NCI-H1417 treated with DMSO at 0.1 percent for 48 hours (cell line): Measurements from ENCODE around the gene CD74.
"Not testable (repeated sequence)": the region's sequence is repeated elsewhere in the genome, so short reads cannot be mapped to it uniquely, and the experiment has no call there.

Source experiments
- DNase-seq: peaks from one replicate; lab custom pipeline; 2025; lab: John Stamatoyannopoulos, UW

Gene CD74

GRCh38 chr5:150412319-150413175, at the start of gene CD74:
Gene CD74, minus strand, starts transcription at chr5:150412910. Its CDS starts 161 bp downstream, at chr5:150412749.
- DNase-seq = no peak

GRCh38 chr5:150461231-150461630, 48.5 kb upstream of the CD74 start:
- DNase-seq = no peak

- DNase-seq = no peak
These were observed 48.1 kb upstream of the CD74 start for GRCh38 chr5:150460781-150461180.

DNA sequence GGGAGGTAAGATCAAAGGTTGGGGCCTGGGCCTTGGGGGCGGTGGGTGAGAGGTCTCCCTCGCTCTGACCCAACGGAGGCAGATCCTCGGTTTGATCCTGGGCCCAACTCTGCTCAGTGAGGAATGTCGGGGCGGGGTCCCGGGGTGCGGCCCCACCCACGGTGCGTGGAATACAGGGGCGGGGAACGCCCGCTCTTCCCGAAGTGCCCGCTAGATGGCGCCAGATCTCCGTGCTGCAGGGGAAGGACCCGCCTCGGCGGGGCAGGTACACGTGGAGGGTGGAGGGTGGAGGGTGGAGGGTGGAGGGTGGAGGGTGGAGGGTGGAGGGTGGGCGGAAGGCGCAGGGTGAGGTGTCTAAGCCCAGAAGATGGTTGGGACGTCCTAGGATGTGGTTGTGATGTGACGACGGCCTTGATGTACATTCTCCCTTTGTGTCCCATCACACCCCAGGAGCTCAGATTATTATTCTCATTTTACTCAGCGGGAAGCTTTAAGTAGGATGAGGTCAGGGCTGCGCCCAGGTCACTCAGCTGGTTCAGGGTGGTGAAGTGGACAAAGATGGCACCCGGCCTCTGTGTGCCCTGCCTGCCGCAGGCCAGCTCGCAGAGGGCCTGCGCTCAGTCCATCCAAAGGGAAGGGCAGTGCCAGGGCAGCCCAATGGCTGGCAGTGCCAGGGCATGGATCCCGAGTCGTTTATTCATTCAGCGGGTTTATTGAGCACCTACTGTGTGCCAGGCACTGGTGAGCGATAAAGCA, 46.3 kb upstream of the CD74 start:
- DNase-seq = no peak

DNA sequence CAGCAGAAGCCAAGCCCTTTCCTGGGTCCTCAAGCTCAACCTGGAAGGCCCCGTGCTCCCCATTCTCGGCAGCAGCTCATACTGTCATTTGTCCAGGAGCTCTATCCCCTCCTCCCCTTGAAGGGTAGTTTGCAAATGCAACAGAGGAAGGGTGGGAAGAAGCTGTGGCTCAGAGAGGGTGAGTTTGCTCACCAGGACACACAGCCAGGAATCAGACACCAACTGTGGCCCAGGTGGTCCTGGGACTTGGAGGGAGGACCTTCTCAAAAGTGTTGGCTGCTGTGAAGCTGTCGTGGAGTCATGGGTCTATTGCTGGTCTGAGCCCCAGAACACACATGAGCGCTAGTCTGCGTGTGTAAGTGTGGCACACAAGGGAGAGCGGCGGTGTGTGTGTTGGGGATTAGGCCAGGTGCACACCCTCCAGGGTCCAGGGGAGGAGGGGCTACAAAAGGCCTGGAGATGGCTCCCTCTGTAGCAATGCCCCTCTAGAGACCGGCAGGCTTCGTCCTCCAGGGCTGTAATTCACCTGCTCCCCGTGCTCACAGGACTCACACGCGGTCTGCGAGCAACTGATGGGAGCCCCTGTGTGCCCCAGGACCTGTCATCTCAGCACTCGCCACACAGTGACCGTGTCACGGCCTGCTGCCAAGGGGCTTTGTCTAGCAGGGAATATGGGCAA, 45.0 kb upstream of the CD74 start:
- no peak for DNase-seq

DNA sequence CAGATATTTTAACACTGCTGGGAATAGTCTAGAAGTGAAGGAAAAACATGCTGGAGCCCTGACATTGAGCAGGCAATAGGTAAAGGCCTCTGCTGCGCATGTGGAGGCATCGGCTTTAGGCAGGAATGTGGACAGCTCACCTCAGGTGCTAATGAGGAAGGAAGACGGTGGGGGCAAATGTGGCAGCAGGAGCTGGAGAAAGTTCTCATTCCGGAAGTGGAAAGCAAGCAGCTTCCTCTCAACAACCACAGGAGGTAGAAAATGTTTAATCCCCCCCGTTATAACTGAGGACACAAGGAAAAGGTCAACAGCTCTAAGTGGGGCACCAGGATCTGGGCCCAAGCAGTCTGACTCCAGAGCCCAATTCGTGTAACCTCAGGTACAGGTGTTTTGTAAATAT, 44.4 kb upstream of the CD74 start:
- no peak for DNase-seq

DNA sequence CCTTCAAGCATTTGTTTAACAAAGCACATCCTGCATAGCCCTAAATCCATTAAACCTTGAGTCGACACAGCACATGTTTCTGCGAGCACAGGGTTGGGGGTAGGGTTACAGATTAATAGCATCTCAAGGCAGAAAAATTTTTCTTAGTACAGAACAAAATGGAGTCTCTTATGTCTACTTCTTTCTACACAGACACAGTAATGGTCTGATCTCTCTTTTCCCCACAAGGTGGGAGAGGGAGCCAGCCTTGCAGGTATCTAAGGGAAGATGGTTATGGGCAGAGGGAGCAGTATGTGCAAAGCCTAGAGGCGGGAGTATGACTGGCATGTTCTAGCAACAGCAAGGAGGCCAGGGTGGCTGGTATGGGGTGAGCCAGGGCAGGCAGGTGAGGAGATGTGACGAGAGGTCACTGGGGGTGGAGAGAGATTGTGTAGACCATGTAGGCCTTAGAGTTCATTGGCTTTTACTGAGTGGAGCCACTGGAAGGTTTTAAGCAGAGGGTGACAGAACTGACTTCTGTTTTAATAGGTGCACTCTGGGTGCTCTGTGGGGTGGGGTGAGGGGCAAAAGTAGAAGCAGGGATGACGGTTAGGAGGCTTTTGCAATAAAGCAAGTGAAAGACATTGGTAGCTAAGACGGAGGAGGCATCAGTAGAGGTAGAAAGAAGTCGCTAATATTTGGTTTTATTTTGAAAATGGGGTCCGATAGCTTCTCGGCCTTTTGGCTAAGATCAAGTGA, 42.0 kb upstream of the CD74 start:
- no peak for DNase-seq

DNA sequence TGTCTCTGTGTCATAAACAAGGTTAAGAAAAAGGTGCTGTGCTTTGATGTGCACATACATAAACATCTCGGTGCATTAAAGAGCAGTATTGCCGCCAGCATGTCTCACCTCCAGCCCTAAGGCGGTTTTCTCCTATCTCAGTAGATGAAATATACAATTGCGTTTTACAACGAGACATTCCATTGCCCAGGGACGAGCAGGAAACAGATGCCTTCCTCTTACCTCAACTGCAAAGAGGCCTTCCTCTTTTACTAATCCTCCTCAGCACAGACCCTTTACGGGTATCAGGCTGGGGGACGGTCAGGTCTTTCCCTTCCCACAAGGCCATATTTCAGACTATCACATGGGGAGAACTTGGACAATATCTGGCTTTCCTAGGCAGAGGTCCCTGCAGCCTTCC, 41.3 kb upstream of the CD74 start:
- DNase-seq = not testable (repeated sequence)

- no peak for DNase-seq
These were observed 40.2 kb upstream of the CD74 start for GRCh38 chr5:150452914-150453313.

DNA sequence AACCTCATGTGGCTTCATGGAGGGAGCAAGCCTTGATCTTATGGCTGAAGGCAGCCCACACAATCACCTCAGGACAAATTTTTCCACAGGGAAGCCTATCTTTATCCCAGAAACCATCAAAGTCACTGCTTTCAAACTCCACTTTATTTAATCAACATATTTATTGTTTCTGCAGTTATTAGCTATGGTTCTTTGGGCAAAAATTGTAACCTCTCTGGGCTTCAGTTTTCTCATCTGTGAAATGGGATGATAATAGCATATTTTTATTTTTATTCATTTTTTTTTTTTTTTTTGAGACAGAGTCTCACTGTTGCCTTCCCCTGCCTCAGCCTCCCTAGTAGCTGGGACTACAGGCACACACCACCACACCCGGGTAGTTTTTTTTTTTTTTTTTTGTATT, 38.9 kb upstream of the CD74 start:
- no peak for DNase-seq

DNA sequence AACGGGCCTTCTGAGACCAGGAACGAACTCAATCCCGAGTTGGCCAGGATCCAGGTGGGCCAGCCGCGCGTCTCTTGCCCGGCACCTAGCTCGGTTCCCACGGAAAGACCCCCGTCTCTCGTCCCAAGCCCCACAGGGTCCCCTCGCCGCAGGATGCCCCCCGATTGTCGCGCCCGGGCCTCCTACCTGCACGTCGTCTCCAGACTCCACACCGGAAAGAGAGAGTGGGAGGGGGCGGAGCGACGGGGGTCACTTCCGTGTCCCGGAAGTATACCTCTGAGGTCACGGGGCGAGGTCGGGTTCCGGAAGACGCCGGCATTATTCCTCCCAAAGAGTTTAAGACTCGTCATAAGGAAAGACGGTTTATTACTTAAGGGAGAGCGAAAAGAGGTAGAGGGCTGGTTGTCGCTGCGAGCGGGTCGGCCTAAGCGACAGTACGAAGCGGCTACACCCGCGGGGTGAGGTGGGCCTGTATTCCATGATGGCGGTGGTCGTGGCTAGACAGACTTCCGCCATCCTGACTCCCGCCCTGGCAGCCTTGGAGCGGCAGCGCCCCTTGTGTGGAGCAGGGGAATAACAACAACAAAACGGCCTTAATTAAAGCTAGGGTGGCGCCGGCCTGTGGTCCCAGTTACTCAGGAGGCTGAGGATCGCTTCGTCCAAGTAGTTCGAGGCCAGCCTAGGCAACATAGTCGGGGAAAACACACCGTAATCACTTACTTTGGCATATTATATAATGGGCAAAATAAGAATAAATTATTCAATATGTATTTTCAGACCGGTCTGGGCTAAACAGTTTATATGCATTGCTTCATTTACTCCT, 37.0 kb upstream of the CD74 start, which contains the start of gene RPS14:
Gene RPS14, minus strand, starts transcription at position 223 of the 823 bp plus-strand sequence. CDS start 2,006 bp downstream, outside the sequence.
- DNase-seq = peak; percentile 71

DNA sequence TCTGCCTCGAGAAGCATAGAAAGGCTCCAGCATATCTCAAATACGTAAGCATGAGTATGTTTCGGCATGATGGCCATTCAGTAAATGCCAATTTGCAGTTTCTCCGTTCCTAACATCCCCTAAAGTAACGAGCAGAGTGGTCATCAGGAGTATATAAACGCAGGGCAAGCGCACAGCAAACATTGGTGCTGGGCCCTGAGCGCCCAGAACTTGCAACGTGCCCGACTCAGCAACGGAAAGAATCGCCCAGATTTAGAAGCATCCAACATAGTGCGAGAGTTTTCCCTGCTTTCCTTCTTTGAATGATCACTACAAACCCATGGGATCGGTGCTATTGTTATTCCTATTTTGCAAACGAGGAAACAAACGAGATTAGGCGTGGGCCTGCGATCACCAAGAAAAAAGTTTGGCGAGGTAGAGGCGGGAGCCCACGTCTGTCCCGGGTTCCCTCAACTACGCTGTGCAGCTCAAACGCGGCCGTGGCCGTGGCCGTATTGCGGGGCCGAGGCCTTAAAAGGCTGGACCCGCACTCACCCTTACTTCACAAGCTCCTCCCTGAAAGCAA, 36.3 kb upstream of the CD74 start:
- no peak for DNase-seq

DNA sequence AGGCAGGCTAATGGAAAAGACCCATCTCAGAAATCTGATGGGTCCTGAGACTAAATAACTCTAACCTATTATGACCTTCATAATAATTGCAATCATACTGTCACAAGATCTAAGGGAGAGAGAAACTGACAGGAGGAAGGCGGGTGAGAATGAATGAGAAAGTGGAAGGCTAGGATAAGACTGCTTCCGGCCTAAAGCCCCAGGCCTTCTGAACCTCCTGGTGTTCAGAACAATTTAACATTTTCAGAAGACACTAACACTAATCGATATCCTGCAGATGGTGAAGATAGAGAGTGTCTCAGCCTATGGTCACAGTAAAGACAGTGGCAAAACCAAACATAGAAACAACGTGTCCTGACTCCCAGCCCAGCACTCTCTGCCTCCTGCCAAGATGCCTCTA, 35.6 kb upstream of the CD74 start:
- no peak for DNase-seq

GRCh38 chr5:150447188-150447587, 34.5 kb upstream of the CD74 start:
- DNase-seq = no peak

DNA sequence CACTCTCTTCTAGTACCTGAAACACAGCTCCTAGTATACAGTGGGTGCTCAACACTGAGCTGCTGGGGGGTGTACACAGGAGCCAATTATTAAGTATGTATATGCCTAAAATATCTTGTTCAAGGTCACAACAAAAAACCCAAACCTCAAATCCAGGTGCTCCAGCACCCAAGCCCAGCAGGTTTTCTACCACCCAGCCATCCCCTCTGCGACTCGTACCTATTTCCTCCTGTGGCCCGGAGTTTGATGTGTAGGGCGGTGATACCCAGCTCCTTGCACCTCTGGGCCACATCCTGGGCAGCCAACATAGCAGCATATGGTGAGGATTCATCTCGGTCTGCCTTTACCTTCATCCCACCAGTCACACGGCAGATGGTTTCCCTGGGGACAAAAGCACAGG, 33.9 kb upstream of the CD74 start:
- no peak for DNase-seq

- DNase-seq = no peak
These were observed 33.4 kb upstream of the CD74 start for GRCh38 chr5:150446088-150446487.

GRCh38 chr5:150444770-150445169, 32.1 kb upstream of the CD74 start:
- no peak for DNase-seq

DNA sequence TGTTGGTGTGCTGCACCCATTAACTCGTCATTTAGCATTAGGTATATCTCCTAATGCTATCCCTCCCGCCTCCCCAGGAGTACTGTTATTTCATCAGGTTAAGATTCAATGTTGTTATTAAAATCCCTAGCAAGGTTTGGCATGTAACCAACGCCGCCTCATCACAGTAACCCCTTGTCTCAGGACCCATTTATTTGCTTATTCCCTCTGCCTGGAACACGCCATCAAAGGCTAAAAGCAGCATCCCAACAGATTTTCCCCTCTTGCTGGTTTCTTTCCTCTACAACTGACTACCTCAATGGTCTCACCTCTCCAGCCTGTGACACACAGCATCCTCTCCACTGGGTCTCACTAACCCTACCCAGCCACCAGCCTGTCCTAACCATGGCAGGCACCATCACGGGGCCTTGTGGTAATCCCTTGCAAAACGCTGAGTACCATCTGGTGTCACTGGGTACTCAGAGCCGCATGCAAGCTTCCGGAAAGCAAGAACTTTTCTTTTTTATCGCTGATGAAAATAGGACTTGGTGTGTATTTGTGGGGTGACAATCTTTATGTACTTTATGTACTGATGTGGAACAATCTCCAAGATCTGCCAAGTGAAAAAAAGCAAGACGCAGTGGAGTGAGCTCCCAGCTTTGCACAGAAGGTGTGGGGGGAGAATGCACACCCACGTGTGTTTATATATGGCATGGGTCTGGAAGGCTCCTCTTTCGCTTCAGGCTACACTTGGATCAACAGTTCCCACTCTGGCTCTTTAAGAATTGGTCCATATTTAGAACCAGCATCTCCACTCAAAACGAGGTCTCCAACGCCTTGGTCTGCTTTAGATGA, 30.7 kb upstream of the CD74 start:
- no peak for DNase-seq

DNA sequence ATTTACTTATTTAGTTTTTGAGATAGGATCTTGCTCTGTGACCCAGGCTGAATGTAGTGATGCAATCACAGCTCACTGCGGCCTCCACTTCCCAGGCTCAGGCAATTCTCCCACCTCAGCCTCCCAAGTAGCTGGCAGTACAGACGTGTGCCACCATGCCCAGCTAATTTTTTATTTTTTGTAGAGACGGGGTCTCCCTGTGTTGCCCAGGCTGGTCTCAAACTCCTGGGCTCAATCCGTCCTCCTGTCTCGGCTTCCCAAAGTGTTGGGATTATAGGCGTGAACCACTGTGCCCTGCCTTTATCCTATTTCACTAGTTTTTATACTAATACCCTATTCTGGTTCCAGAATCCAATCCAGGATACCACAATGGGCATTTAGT, 30.0 kb upstream of the CD74 start:
- DNase-seq = no peak
